SK-N-SH treated with all-trans-retinoic acid at 6 μM for 48 hours (cell line): ENCODE measurements around the gene ARMC7.

Source experiments
- ZFP3 ChIP-seq: fragments of 250-450 bp; sonication (Bioruptor Pico); IDR thresholded peaks from 2 replicates; pipeline ENCODE4 v1.5.0; 2020; ENCODE audit warnings: mild to moderate bottlenecking, moderate library complexity
- TF ChIP-seq, protein P1 (sequence below): fragments of 250-450 bp; sonication (Bioruptor Pico); IDR thresholded peaks from 2 replicates; pipeline ENCODE4 v1.5.1; 2020; ENCODE audit warnings: low read depth, mild to moderate bottlenecking, moderate library complexity

GRCh38 chr17:75144816-75145512 is 35.2 kb downstream of the ARMC7 start:
- no peak for TF ChIP-seq ZFP3
- TF ChIP-seq, protein P1, sequence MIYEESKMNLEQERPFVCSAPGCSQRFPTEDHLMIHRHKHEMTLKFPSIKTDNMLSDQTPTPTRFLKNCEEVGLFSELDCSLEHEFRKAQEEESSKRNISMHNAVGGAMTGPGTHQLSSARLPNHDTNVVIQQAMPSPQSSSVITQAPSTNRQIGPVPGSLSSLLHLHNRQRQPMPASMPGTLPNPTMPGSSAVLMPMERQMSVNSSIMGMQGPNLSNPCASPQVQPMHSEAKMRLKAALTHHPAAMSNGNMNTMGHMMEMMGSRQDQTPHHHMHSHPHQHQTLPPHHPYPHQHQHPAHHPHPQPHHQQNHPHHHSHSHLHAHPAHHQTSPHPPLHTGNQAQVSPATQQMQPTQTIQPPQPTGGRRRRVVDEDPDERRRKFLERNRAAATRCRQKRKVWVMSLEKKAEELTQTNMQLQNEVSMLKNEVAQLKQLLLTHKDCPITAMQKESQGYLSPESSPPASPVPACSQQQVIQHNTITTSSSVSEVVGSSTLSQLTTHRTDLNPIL (CRISPR knock-in tag), result no peak
